HG02623 (cell line): ENCODE measurements around the gene ANKH.
"Not testable (repeated sequence)": the region's sequence is repeated elsewhere in the genome, so short reads cannot be mapped to it uniquely, and the experiment has no call there.

Source experiments
- ATAC-seq: cut with Tn5 transposase; IDR thresholded peaks from one replicate; pipeline ENCODE4 v1.9.1; 2021; ENCODE audit warnings: moderate library complexity; ENCODE audit not compliant: unreplicated experiment

The ANKH gene

GRCh38 chr5:14797385-14797784, 74.2 kb downstream of the ANKH start:
- not testable (repeated sequence) for ATAC-seq

GRCh38 chr5:14794583-14795230, 76.9 kb downstream of the ANKH start:
- no peak for ATAC-seq

GRCh38 chr5:14793851-14794250, 77.7 kb downstream of the ANKH start:
- no peak for ATAC-seq

- no peak for ATAC-seq
Observed at GRCh38 chr5:14790911-14791310, 80.7 kb downstream of the ANKH start.

GRCh38 chr5:14790220-14790619, 81.4 kb downstream of the ANKH start:
- no peak for ATAC-seq

- ATAC-seq: no peak
Observed at GRCh38 chr5:14787801-14788579, 83.6 kb downstream of the ANKH start.

- ATAC-seq: no peak
Observed at GRCh38 chr5:14783691-14784090, 87.9 kb downstream of the ANKH start.

- ATAC-seq: no peak
Observed at GRCh38 chr5:14782591-14782990, 89.0 kb downstream of the ANKH start.

GRCh38 chr5:14781106-14781505, 90.5 kb downstream of the ANKH start:
- peak; percentile 75 for ATAC-seq

- no peak for ATAC-seq
Observed at GRCh38 chr5:14779975-14780374, 91.6 kb downstream of the ANKH start.

- no peak for ATAC-seq
Observed at GRCh38 chr5:14778792-14779070, 92.8 kb downstream of the ANKH start.

GRCh38 chr5:14777932-14778791, 93.4 kb downstream of the ANKH start:
- ATAC-seq: no peak

GRCh38 chr5:14777187-14777586, 94.4 kb downstream of the ANKH start:
- no peak for ATAC-seq

- no peak for ATAC-seq
Observed at GRCh38 chr5:14776602-14777001, 95.0 kb downstream of the ANKH start.

- no peak for ATAC-seq
Observed at GRCh38 chr5:14775857-14776256, 95.7 kb downstream of the ANKH start.

- no peak for ATAC-seq
Observed at GRCh38 chr5:14773588-14773987, 98.0 kb downstream of the ANKH start.

- no peak for ATAC-seq
Observed at GRCh38 chr5:14771972-14772371, 99.6 kb downstream of the ANKH start.

GRCh38 chr5:14771189-14771588, 100.4 kb downstream of the ANKH start:
- ATAC-seq: no peak

- ATAC-seq: no peak
Observed at GRCh38 chr5:14768508-14769365, 102.8 kb downstream of the ANKH start.

- ATAC-seq: no peak
Observed at GRCh38 chr5:14767735-14768507, 103.7 kb downstream of the ANKH start.
